ENCODE measurements around the gene TNFSF15.

- TF ChIP-seq POLR2AphosphoS5 (IDR thresholded peaks at IDR 0.05; ENCODE audit: low read depth) (no peak), EZH2 (IDR thresholded peaks at IDR 0.05; ENCODE audit: low read depth, unreplicated experiment) (no peak), JUNB (IDR thresholded peaks at IDR 0.05; ENCODE audit: unreplicated experiment) (no peak), EZH2phosphoT487 (IDR thresholded peaks at IDR 0.05; ENCODE audit: unreplicated experiment) (no peak), REST (IDR thresholded peaks at IDR 0.05; ENCODE audit: unreplicated experiment) (no peak), CREB1 (CRISPR knock-in tag; IDR thresholded peaks at IDR 0.05; ENCODE audit: low read depth) (no peak)
- TF ChIP-seq, protein P1, sequence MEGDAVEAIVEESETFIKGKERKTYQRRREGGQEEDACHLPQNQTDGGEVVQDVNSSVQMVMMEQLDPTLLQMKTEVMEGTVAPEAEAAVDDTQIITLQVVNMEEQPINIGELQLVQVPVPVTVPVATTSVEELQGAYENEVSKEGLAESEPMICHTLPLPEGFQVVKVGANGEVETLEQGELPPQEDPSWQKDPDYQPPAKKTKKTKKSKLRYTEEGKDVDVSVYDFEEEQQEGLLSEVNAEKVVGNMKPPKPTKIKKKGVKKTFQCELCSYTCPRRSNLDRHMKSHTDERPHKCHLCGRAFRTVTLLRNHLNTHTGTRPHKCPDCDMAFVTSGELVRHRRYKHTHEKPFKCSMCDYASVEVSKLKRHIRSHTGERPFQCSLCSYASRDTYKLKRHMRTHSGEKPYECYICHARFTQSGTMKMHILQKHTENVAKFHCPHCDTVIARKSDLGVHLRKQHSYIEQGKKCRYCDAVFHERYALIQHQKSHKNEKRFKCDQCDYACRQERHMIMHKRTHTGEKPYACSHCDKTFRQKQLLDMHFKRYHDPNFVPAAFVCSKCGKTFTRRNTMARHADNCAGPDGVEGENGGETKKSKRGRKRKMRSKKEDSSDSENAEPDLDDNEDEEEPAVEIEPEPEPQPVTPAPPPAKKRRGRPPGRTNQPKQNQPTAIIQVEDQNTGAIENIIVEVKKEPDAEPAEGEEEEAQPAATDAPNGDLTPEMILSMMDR (conservative IDR thresholded peaks at IDR 0.05; ENCODE audit: low read depth in 2 of 2) = no peak
Measured at GRCh38 chr9:114776683-114777399, 29.0 kb downstream of the TNFSF15 start.

All from GM23338 (cell line).